Measurements from ENCODE around the gene CD200R1.

DNA sequence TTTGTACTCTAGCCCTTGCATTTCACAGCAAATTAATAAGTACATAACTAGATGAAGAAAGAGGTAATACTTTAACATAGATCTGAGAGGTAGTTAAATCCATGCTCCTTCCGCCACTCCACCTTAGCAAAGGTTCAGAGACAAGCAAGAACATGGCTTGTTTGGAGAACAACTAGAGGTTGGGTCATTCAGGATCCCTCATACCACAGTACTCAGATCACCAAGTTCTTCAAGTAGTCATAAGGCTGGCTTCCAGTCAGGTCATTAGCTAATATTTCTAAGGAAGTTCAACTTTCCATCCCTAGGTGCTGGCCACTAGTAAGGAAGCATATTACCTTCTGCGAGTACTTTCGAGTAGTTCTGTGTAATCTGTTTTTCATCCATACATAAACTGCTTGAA is 44.1 kb downstream of the CD200R1 start:
- no peak for TF ChIP-seq POLR2A (IDR thresholded peaks at IDR 0.05)
- TF ChIP-seq, protein P1, sequence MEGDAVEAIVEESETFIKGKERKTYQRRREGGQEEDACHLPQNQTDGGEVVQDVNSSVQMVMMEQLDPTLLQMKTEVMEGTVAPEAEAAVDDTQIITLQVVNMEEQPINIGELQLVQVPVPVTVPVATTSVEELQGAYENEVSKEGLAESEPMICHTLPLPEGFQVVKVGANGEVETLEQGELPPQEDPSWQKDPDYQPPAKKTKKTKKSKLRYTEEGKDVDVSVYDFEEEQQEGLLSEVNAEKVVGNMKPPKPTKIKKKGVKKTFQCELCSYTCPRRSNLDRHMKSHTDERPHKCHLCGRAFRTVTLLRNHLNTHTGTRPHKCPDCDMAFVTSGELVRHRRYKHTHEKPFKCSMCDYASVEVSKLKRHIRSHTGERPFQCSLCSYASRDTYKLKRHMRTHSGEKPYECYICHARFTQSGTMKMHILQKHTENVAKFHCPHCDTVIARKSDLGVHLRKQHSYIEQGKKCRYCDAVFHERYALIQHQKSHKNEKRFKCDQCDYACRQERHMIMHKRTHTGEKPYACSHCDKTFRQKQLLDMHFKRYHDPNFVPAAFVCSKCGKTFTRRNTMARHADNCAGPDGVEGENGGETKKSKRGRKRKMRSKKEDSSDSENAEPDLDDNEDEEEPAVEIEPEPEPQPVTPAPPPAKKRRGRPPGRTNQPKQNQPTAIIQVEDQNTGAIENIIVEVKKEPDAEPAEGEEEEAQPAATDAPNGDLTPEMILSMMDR (IDR thresholded peaks at IDR 0.05) = no peak
